Astrocyte (in vitro differentiated cells and primary cell): Measurements from ENCODE around the gene ADRA2A. TPM values are rescaled to one million over a fixed set of nuclear protein-coding genes. Genes with fewer than 3 reads are reported as not detected.

ENCODE experiments used
- DNase-seq: peaks from one replicate; pipeline ENCODE4 v3.0.0-alpha.2; 2010; ENCODE audit warnings: low read depth
- FAIRE-seq: peaks from 2 replicates; lab custom pipeline; 2011; peaks lifted over from hg19 to GRCh38; lab: Jason Lieb, UNC
- H2AFZ ChIP-seq: 2 replicates; pipeline ENCODE4 v1.6.0; 2012; ENCODE audit warnings: low read depth, low read length, inconsistent platforms
- H3K27ac ChIP-seq: 2 replicates; pipeline ENCODE4 v1.5.1; 2011; ENCODE audit warnings: low read depth, low read length, inconsistent platforms
- H3K27me3 ChIP-seq: 2 replicates; pipeline ENCODE4 v1.6.0; 2011; ENCODE audit warnings: low read length, inconsistent platforms; ENCODE audit not compliant: insufficient read depth
- H3K36me3 ChIP-seq: 2 replicates; pipeline ENCODE4 v1.5.1; 2011; ENCODE audit warnings: low read length, inconsistent platforms; ENCODE audit not compliant: insufficient read depth
- H3K4me1 ChIP-seq: 2 replicates; pipeline ENCODE4 v1.5.1; 2011; ENCODE audit warnings: low read length, inconsistent platforms; ENCODE audit not compliant: insufficient read depth
- H3K4me2 ChIP-seq: 2 replicates; pipeline ENCODE4 v1.6.0; 2012; ENCODE audit warnings: low read length, inconsistent platforms
- H3K4me3 ChIP-seq: 2 replicates; pipeline ENCODE4 v1.5.1; 2011; ENCODE audit warnings: low read depth, mild to moderate bottlenecking, low read length, inconsistent platforms; ENCODE audit not compliant: insufficient read depth
- H3K79me2 ChIP-seq: 2 replicates; pipeline ENCODE4 v1.6.0; 2012; ENCODE audit warnings: mild to moderate bottlenecking, low read length, inconsistent platforms; ENCODE audit not compliant: insufficient read depth
- H3K9ac ChIP-seq: 2 replicates; pipeline ENCODE4 v1.6.0; 2012; ENCODE audit warnings: mild to moderate bottlenecking, low read length, inconsistent platforms
- H3K9me3 ChIP-seq: 2 replicates; pipeline ENCODE4 v1.5.1; 2012; ENCODE audit warnings: low read depth, mild to moderate bottlenecking, low read length, inconsistent platforms; ENCODE audit not compliant: insufficient read depth
- H4K20me1 ChIP-seq: 2 replicates; pipeline ENCODE4 v1.6.0; 2012; ENCODE audit warnings: low read length, inconsistent platforms; ENCODE audit not compliant: insufficient read depth
- H3K27ac Mint-ChIP-seq: one replicate; pipeline ENCODE4 v1.8.0; 2021; ENCODE audit warnings: mild to moderate bottlenecking, mixed read lengths; ENCODE audit not compliant: unreplicated experiment
- H3K27me3 Mint-ChIP-seq: one replicate; pipeline ENCODE4 v1.8.0; 2021; ENCODE audit warnings: low read depth, mixed read lengths; ENCODE audit not compliant: unreplicated experiment
- H3K36me3 Mint-ChIP-seq: one replicate; pipeline ENCODE4 v1.8.0; 2021; ENCODE audit warnings: low read depth, mixed read lengths; ENCODE audit not compliant: unreplicated experiment
- H3K4me1 Mint-ChIP-seq: one replicate; pipeline ENCODE4 v1.8.0; 2021; ENCODE audit warnings: low read depth, mixed read lengths; ENCODE audit not compliant: unreplicated experiment
- H3K4me3 Mint-ChIP-seq: one replicate; pipeline ENCODE4 v1.8.0; 2021; ENCODE audit warnings: mild to moderate bottlenecking, moderate library complexity, mixed read lengths; ENCODE audit not compliant: unreplicated experiment
- H3K9me3 Mint-ChIP-seq: one replicate; pipeline ENCODE4 v1.8.0; 2021; ENCODE audit warnings: mild to moderate bottlenecking, mixed read lengths; ENCODE audit not compliant: unreplicated experiment
- EZH2 ChIP-seq: IDR thresholded peaks from 2 replicates; pipeline ENCODE4 v1.6.1; 2012; ENCODE audit warnings: mild to moderate bottlenecking, low read length, inconsistent platforms; ENCODE audit not compliant: insufficient read depth
- total RNA-seq: library from RNA; stranded (reverse); gene quantifications from 2 replicates; pipeline ENCODE4 v1.2.1, GENCODE V29; 2021
- TF ChIP-seq, protein P1 (sequence below): IDR thresholded peaks from 2 replicates; pipeline ENCODE4 v1.5.1; 2011; ENCODE audit warnings: low read depth, mild to moderate bottlenecking, inconsistent platforms, low read length, moderate library complexity; ENCODE audit not compliant: insufficient read depth

The ADRA2A gene
- total RNA-seq, 1 donor from 2014 or later, result 1.2 TPM

DNA sequence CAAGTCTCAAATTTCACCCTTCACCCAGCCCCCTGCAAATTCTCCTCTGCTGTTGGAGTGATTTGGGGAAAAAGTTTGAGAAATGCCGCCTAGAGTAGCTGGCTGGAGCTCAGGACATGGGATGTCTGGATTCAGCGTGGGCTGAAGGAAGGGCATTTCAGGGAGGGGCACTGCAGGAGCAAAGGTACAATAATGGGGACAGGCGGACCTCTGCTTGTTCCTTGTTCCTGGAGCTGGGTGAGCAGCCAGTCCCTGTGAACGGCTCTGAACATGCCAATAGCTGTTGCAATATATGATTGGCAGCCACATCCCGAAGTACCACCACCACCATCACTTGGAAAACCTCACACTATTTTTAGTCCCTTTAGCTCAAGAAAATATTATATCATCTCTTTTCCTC is 23.4 kb downstream of the ADRA2A start:
- H3K27ac Mint-ChIP-seq, result no peak overlapping the region
- DNase-seq (no peak), FAIRE-seq (no peak)
- H3K4me3 ChIP-seq, result no peak overlapping the region
- H3K4me3 Mint-ChIP-seq, result no peak overlapping the region
- H3K4me1 ChIP-seq, result no peaks in the 10 kb centered on the region
- H3K4me1 Mint-ChIP-seq, result no peaks in the 10 kb centered on the region
- peaks cover 26% of the 10 kb centered on the region for H3K27me3 Mint-ChIP-seq
- no peak overlapping the region for H3K4me2 ChIP-seq
- no peaks in the 10 kb centered on the region for H4K20me1 ChIP-seq
- TF ChIP-seq EZH2, result no peak
- TF ChIP-seq, protein P1, sequence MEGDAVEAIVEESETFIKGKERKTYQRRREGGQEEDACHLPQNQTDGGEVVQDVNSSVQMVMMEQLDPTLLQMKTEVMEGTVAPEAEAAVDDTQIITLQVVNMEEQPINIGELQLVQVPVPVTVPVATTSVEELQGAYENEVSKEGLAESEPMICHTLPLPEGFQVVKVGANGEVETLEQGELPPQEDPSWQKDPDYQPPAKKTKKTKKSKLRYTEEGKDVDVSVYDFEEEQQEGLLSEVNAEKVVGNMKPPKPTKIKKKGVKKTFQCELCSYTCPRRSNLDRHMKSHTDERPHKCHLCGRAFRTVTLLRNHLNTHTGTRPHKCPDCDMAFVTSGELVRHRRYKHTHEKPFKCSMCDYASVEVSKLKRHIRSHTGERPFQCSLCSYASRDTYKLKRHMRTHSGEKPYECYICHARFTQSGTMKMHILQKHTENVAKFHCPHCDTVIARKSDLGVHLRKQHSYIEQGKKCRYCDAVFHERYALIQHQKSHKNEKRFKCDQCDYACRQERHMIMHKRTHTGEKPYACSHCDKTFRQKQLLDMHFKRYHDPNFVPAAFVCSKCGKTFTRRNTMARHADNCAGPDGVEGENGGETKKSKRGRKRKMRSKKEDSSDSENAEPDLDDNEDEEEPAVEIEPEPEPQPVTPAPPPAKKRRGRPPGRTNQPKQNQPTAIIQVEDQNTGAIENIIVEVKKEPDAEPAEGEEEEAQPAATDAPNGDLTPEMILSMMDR, result no peak
- no peak overlapping the region for H2AFZ ChIP-seq
- no peaks in the 10 kb centered on the region for H3K9me3 ChIP-seq
- H3K36me3 Mint-ChIP-seq, result no peaks in the 10 kb centered on the region
- H3K27me3 ChIP-seq, result no peaks in the 10 kb centered on the region
- no peaks in the 10 kb centered on the region for H3K79me2 ChIP-seq
- no peak overlapping the region for H3K27ac ChIP-seq
- H3K9me3 Mint-ChIP-seq, result peaks cover 3% of the 10 kb centered on the region
- H3K9ac ChIP-seq, result no peak overlapping the region
- no peaks in the 10 kb centered on the region for H3K36me3 ChIP-seq

DNA sequence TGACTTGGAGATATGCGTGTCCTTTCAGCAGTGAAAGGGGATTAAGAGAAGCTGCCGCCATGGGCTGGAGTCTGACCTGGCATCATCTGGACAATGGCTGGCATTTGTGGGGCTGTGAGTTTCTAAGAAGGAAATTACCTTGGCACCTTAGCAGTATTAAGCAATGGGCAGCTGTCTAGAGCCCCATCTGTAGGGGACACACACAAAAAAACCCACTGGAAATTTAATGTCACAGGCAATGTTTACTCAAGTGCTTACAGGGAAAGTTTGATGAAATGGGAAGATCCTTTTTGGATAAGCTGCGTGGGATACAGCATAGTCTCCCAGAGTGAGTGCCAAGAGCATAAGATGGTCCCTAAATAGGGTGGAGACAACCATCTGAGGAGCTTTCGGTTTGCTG is 25.0 kb downstream of the ADRA2A start:
- Histone ChIP-seq H3K9me3 (no peaks in the 10 kb centered on the region), H3K27ac (no peak overlapping the region), H3K4me3 (no peak overlapping the region), H3K4me2 (no peak overlapping the region), H4K20me1 (no peaks in the 10 kb centered on the region), H3K9ac (no peak overlapping the region), H3K36me3 (no peaks in the 10 kb centered on the region), H3K27me3 (no peaks in the 10 kb centered on the region), H3K79me2 (no peaks in the 10 kb centered on the region), H2AFZ (no peak overlapping the region), H3K4me1 (no peaks in the 10 kb centered on the region)
- Mint-ChIP-seq H3K36me3 (no peaks in the 10 kb centered on the region), H3K9me3 (peaks cover 3% of the 10 kb centered on the region), H3K27ac (no peak overlapping the region), H3K4me1 (no peaks in the 10 kb centered on the region), H3K4me3 (no peak overlapping the region), H3K27me3 (peaks cover 33% of the 10 kb centered on the region)
- no peak for TF ChIP-seq EZH2
- TF ChIP-seq, protein P1, result no peak
- no peak for DNase-seq
- FAIRE-seq, result no peak

DNA sequence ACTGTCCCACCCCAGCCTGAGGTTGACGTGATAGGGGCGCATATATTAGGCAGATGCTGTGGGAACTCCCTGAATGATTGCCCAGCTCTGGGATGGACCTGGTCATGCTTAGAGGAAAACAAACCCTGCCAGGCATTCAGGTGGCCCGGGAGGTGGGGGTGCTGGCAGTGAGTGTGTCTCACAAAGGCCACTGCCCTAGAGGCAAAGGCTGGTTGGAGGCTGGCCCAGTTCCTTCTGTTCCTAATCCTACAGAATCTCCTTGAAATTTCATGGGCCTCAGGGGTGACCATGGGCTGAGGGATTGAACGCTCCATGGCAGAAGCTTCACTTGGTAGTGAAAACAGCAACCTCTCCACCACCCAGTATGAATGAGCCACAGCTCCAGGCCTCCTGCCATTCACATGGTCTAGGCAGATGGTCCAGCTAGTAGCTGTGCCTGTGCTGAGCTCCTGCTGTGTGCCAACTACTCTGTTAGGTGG is 25.6 kb downstream of the ADRA2A start:
- H3K4me1 Mint-ChIP-seq, result no peaks in the 10 kb centered on the region
- H3K79me2 ChIP-seq, result no peaks in the 10 kb centered on the region
- no peaks in the 10 kb centered on the region for H4K20me1 ChIP-seq
- no peak overlapping the region for H2AFZ ChIP-seq
- no peak overlapping the region for H3K4me2 ChIP-seq
- H3K27me3 Mint-ChIP-seq, result peaks cover 33% of the 10 kb centered on the region
- H3K27ac Mint-ChIP-seq, result no peak overlapping the region
- TF ChIP-seq, protein P1, result no peak
- no peak for TF ChIP-seq EZH2
- no peaks in the 10 kb centered on the region for H3K36me3 Mint-ChIP-seq
- H3K36me3 ChIP-seq, result no peaks in the 10 kb centered on the region
- H3K9ac ChIP-seq, result no peak overlapping the region
- FAIRE-seq (no peak), DNase-seq (no peak)
- peaks cover 3% of the 10 kb centered on the region for H3K9me3 Mint-ChIP-seq
- H3K4me3 Mint-ChIP-seq, result no peak overlapping the region
- H3K4me3 ChIP-seq, result no peak overlapping the region
- H3K9me3 ChIP-seq, result no peaks in the 10 kb centered on the region
- H3K4me1 ChIP-seq, result no peaks in the 10 kb centered on the region
- H3K27ac ChIP-seq, result no peak overlapping the region
- no peaks in the 10 kb centered on the region for H3K27me3 ChIP-seq
